MCF 10A (cell line): ENCODE results near the gene GPT2. TPM values are rescaled to one million over a fixed set of nuclear protein-coding genes. Genes with fewer than 3 reads are reported as not detected.

Experiments
- BruUV-seq: library from RNA; stranded (reverse); fragments of 400-500 nt; replicated peaks from 2 replicates; lab custom pipeline; 2021; lab: Mats Ljungman, UMichigan
- CTCF ChIA-PET: fragments of 300-600 bp; sonication (Branson Sonifier 250); formaldehyde crosslinking; extraction: SDS; loops from one replicate; lab custom pipeline; 2021; ENCODE audit warnings: antibody characterized with exemption, inconsistent platforms; lab: Yijun Ruan, JAX
- POLR2A ChIA-PET: fragments of 300-600, 350-650 bp; sonication (Branson Sonifier 250); formaldehyde crosslinking; extraction: SDS; loops from one replicate; lab custom pipeline; 2020; ENCODE audit warnings: antibody characterized with exemption, inconsistent platforms; lab: Yijun Ruan, JAX
- DNase-seq: peaks from one replicate; pipeline ENCODE4 v3.0.0-alpha.2; 2018; ENCODE audit not compliant: unreplicated experiment
- H3K27ac Mint-ChIP-seq: one replicate; pipeline ENCODE4 v1.8.0; 2022; ENCODE audit warnings: mild to moderate bottlenecking, low read depth, mixed read lengths; ENCODE audit not compliant: unreplicated experiment
- H3K27me3 Mint-ChIP-seq: one replicate; pipeline ENCODE4 v1.8.0; 2022; ENCODE audit warnings: mixed read lengths; ENCODE audit not compliant: insufficient read depth, unreplicated experiment
- H3K36me3 Mint-ChIP-seq: one replicate; pipeline ENCODE4 v1.8.0; 2022; ENCODE audit warnings: mild to moderate bottlenecking, moderate library complexity, mixed read lengths; ENCODE audit not compliant: insufficient read depth, unreplicated experiment
- H3K4me1 Mint-ChIP-seq: one replicate; pipeline ENCODE4 v1.8.0; 2022; ENCODE audit warnings: mixed read lengths; ENCODE audit not compliant: insufficient read depth, unreplicated experiment
- H3K4me3 Mint-ChIP-seq: one replicate; pipeline ENCODE4 v1.8.0; 2022; ENCODE audit warnings: mild to moderate bottlenecking, moderate library complexity, mixed read lengths; ENCODE audit not compliant: unreplicated experiment
- H3K9me3 Mint-ChIP-seq: one replicate; pipeline ENCODE4 v1.8.0; 2022; ENCODE audit warnings: mixed read lengths; ENCODE audit not compliant: unreplicated experiment
- intact Hi-C: fragments of 100-400 bp; cut with micrococcal nuclease; formaldehyde crosslinking; loops from 2 replicates; pipeline ENCODE4 v1.14.1; 2022
- total RNA-seq: library from RNA; stranded (reverse); gene quantifications from 2 replicates; pipeline ENCODE4 v1.2.3, GENCODE V29; 2022
- TF ChIP-seq, protein P1 (sequence below): fragments of 200-600 bp; IDR thresholded peaks from one replicate; pipeline ENCODE4 v1.8.0; 2022; ENCODE audit warnings: antibody characterized with exemption, mild to moderate bottlenecking; ENCODE audit not compliant: unreplicated experiment

Gene GPT2
- total RNA-seq, 1 experiment from 2014 or later: 60.6 TPM

DNA sequence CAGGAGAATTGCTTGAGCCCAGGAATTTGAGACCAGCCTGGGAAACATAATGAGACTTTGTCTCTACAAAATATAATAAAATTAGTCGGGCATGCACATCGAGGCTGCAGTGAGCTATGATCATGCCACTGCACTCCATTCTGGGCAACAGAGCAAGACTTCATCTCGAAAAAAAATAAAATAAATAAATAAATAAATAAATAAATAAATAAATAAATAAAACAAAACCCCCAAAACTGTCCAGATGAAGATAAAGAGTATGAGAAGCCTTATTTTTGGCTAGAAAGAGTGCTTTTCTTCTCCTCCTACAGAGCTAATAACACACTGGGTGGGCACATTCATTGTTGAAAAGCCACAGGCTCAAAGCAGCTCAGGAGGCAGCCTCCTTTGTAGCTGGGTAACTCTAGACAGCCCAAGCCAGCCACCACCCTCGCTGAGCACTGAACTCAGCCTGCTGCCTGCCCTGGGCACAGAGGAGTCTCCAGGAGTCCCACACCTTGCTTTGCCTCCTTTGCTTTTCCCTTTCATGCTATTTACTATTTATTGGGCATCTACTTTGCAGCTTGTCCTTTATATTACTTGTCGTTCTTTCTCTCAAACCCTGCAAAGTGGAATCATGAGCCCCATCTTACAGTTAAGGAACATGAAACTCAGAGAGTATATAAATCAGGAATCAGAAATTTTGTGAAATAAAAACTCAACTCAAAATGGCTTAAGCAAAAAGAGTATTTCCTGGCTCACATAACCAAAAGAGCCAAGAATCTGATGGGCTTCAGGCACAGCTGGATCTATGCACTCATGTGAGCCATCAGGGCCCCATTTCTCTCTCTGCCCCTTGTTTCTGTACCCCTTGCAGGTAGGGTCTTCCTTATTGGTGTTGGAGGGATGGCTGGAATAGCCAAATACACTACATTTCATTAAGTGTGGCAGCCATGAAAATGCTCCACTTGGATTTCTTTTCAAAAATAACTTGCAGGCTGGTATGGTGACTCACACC, 35.1 kb upstream of the GPT2 start:
- H3K9me3 Mint-ChIP-seq: no peaks in the 10 kb centered on the region
- no peaks in the 10 kb centered on the region for H3K36me3 Mint-ChIP-seq
- POLR2A ChIA-PET: interaction anchor here (0.5 to 0.7 kb wide), 2 partner anchors 11 kb away, joined by 3 read pairs; no protein-coding TSS in a partner anchor
- BruUV-seq: no TSS peak
- H3K4me1 Mint-ChIP-seq: no peaks in the 10 kb centered on the region
- CTCF ChIA-PET: interaction anchor here (0.9 to 1.5 kb wide), 3 partner anchors 59 to 81 kb away, joined by 3 to 8 read pairs (median 4); no protein-coding TSS in a partner anchor
- H3K4me3 Mint-ChIP-seq: no peak overlapping the region
- no peak overlapping the region for H3K27ac Mint-ChIP-seq
- TF ChIP-seq, protein P1, sequence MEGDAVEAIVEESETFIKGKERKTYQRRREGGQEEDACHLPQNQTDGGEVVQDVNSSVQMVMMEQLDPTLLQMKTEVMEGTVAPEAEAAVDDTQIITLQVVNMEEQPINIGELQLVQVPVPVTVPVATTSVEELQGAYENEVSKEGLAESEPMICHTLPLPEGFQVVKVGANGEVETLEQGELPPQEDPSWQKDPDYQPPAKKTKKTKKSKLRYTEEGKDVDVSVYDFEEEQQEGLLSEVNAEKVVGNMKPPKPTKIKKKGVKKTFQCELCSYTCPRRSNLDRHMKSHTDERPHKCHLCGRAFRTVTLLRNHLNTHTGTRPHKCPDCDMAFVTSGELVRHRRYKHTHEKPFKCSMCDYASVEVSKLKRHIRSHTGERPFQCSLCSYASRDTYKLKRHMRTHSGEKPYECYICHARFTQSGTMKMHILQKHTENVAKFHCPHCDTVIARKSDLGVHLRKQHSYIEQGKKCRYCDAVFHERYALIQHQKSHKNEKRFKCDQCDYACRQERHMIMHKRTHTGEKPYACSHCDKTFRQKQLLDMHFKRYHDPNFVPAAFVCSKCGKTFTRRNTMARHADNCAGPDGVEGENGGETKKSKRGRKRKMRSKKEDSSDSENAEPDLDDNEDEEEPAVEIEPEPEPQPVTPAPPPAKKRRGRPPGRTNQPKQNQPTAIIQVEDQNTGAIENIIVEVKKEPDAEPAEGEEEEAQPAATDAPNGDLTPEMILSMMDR: no peak
- DNase-seq: no peak
- intact Hi-C loops: no loop called here
- no peaks in the 10 kb centered on the region for H3K27me3 Mint-ChIP-seq

DNA sequence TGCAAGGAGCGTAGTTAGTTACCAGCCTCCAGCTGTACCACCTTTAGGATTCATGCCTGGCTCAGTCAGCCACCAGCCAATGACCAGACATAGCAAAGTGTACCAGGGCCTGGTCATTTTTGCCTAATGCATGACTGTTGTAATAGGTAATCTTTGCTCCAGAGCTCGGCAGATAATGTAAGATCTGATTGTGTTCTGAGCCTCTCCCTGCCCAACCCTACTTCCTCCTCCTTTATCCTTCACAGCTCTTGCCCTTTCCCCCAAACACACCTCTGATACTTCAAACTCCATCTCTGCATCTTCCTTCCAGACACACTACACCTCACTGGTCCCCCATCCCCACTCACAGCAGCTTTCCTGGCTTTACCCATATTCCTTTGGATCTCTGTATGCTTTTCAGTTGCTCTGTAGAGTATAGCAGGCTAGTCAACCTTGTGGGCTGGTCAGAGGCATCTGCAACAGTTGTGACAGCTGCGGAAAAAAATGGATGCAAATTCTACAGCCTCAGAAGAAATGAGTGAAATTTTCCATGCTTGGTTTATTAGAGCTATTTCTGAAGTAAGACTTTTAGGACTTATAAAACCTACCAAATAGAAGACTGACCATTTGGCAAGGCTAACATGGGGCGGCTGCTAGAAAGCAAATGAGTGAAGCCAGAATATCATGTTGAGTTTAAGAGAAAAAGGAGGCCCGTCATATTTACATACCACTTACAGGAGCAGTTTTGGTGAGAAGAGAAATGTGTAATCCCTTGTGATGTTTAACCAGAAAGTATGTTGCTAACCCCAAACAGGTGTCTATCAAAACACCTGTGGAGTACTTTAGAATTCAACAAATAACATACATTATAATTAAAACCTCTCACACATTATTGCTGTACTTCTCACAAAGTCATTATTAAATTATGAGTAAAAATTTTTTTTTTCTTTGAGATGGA, 33.3 kb upstream of the GPT2 start:
- ChIA-PET POLR2A (interaction anchor here (0.6 kb wide), 2 partner anchors 20 to 79 kb away, joined by 3 to 4 read pairs; partner anchors contain the start of gene C16orf87), CTCF (interaction anchor here (0.5 to 5.5 kb wide), 6 partner anchors 12 to 604 kb away, joined by 3 to 287 read pairs (median 27); no protein-coding TSS in a partner anchor)
- BruUV-seq: no TSS peak
- H3K36me3 Mint-ChIP-seq: no peaks in the 10 kb centered on the region
- H3K27ac Mint-ChIP-seq: no peak overlapping the region
- no peaks in the 10 kb centered on the region for H3K9me3 Mint-ChIP-seq
- TF ChIP-seq, protein P1: no peak
- no peaks in the 10 kb centered on the region for H3K4me1 Mint-ChIP-seq
- no peaks in the 10 kb centered on the region for H3K27me3 Mint-ChIP-seq
- intact Hi-C loops: loop anchor here (5.0 to 10.0 kb wide), 2 partner anchors 166 to 1314 kb away; no protein-coding TSS in a partner anchor
- no peak overlapping the region for H3K4me3 Mint-ChIP-seq
- DNase-seq: no peak

DNA sequence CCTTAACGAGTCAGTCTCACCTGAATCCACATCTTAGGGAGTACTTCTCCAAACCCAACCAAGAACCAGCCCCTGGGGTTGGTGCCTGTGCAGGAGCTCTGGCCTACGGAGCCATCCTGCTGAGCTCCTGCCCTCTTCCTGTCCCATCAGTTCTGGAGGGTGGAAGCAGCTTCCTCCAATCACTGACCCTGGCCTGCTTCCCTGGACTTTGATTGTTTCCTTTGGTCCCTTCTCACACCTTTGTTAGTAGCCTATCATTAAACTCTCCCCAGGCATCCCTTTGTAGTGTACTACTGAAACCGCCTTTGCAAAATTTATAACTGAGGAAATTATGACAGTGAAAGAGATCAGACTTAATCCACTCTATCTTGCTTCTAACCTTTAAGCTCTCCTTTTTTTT, 32.0 kb upstream of the GPT2 start:
- no peak for DNase-seq
- Mint-ChIP-seq H3K9me3 (no peaks in the 10 kb centered on the region), H3K27me3 (no peaks in the 10 kb centered on the region), H3K27ac (no peak overlapping the region), H3K4me3 (no peak overlapping the region), H3K36me3 (no peaks in the 10 kb centered on the region), H3K4me1 (no peaks in the 10 kb centered on the region)
- ChIA-PET CTCF (interaction anchor here (0.6 to 5.5 kb wide), 11 partner anchors 9 to 292 kb away, joined by 3 to 287 read pairs (median 5); partner anchors contain the start of gene NETO2), POLR2A (interaction anchor here (1.3 kb wide), 1 partner anchor 78 kb away, joined by 4 read pairs; no protein-coding TSS in a partner anchor)
- BruUV-seq: no TSS peak
- TF ChIP-seq, protein P1: no peak
- intact Hi-C loops: loop anchor here (5.0 to 10.0 kb wide), 2 partner anchors 165 to 1313 kb away; no protein-coding TSS in a partner anchor
